GM23338 (cell line): Measurements from ENCODE around the gene CES1. TPM values are rescaled to one million over a fixed set of nuclear protein-coding genes. Genes with fewer than 3 reads are reported as not detected.
"Not testable (repeated sequence)": the region's sequence is repeated elsewhere in the genome, so short reads cannot be mapped to it uniquely, and the experiment has no call there.

Experiments used
- ATAC-seq: fragments of 200-7000 bp; cut with Tn5 transposase; 3 replicates; pipeline ENCODE4 v1.9.1; 2020
- DNase-seq: peaks from one replicate; pipeline ENCODE4 v3.0.0-alpha.2; 2015; ENCODE audit warnings: low spot score
- H2AFZ ChIP-seq: fragments of 200-600 bp; sonication (generic); 2 replicates; pipeline ENCODE4 v1.8.0; 2016; ENCODE audit warnings: antibody characterized with exemption, mild to moderate bottlenecking, moderate library complexity
- H3F3A ChIP-seq: fragments of 200-600 bp; sonication (generic); replicated peaks from 2 replicates; pipeline ENCODE4 v1.8.0; 2017; ENCODE audit warnings: antibody characterized with exemption, mixed run types, low read depth
- H3K27ac ChIP-seq: fragments of 200-600 bp; sonication (generic); 2 replicates; pipeline ENCODE4 v1.6.1; 2016; ENCODE audit warnings: low read depth
- H3K27me3 ChIP-seq: fragments of 200-600 bp; sonication (generic); 2 replicates; pipeline ENCODE4 v1.8.0; 2016; ENCODE audit warnings: mild to moderate bottlenecking, mixed run types, moderate library complexity; ENCODE audit not compliant: insufficient read depth
- H3K36me3 ChIP-seq: fragments of 200-600 bp; sonication (generic); 2 replicates; pipeline ENCODE4 v1.8.0; 2016; ENCODE audit warnings: mild to moderate bottlenecking; ENCODE audit not compliant: insufficient read depth
- H3K4me1 ChIP-seq: fragments of 200-600 bp; sonication (generic); 2 replicates; pipeline ENCODE4 v1.8.0; 2016; ENCODE audit warnings: mild to moderate bottlenecking, moderate library complexity; ENCODE audit not compliant: insufficient read depth
- H3K4me2 ChIP-seq: fragments of 200-600 bp; sonication (generic); 2 replicates; pipeline ENCODE4 v1.7.1; 2017; ENCODE audit warnings: mixed run types
- H3K4me3 ChIP-seq: fragments of 200-600 bp; sonication (generic); 2 replicates; pipeline ENCODE4 v1.6.1; 2016; ENCODE audit warnings: mixed run types
- H3K79me2 ChIP-seq: fragments of 200-600 bp; sonication (generic); replicated peaks from 2 replicates; pipeline ENCODE4 v1.8.0; 2017; ENCODE audit warnings: mild to moderate bottlenecking; ENCODE audit not compliant: insufficient read depth
- H3K9me2 ChIP-seq: fragments of 200-600 bp; sonication (generic); 2 replicates; pipeline ENCODE4 v1.8.0; 2017; ENCODE audit not compliant: insufficient read depth
- H4K20me1 ChIP-seq: fragments of 200-600 bp; sonication (generic); replicated peaks from 2 replicates; pipeline ENCODE4 v1.8.0; 2017; ENCODE audit warnings: mild to moderate bottlenecking; ENCODE audit not compliant: insufficient read depth
- H3K27ac Mint-ChIP-seq: 2 replicates; pipeline ENCODE4 v1.8.0; 2020; ENCODE audit warnings: inconsistent platforms, mild to moderate bottlenecking, moderate library complexity, mixed read lengths
- H3K27me3 Mint-ChIP-seq: 3 replicates; pipeline ENCODE4 v1.8.0; 2022; ENCODE audit warnings: low read depth, mild to moderate bottlenecking, moderate library complexity, mixed read lengths, inconsistent platforms; ENCODE audit not compliant: insufficient read depth, poor library complexity
- H3K36me3 Mint-ChIP-seq: 3 replicates; pipeline ENCODE4 v1.8.0; 2021; ENCODE audit warnings: low read depth, mild to moderate bottlenecking, inconsistent platforms, moderate library complexity, mixed read lengths
- H3K4me1 Mint-ChIP-seq: 3 replicates; pipeline ENCODE4 v1.8.0; 2020; ENCODE audit warnings: mild to moderate bottlenecking, inconsistent platforms, mixed read lengths
- H3K4me3 Mint-ChIP-seq: 3 replicates; pipeline ENCODE4 v1.8.0; 2021; ENCODE audit warnings: moderate library complexity, mild to moderate bottlenecking, inconsistent platforms, mixed read lengths
- H3K9me3 Mint-ChIP-seq: 3 replicates; pipeline ENCODE4 v1.8.0; 2020; ENCODE audit warnings: moderate library complexity, mild to moderate bottlenecking, inconsistent platforms, mixed read lengths
- STAT1 ChIP-seq: IDR thresholded peaks from one replicate; pipeline ENCODE4 v1.6.1; 2016; ENCODE audit warnings: antibody characterized with exemption; ENCODE audit not compliant: unreplicated experiment
- polyA plus RNA-seq: library from polyadenylated mRNA; unstranded; fragments of >200 nt; fragmentation: Nextera tagmentation; extraction: Ambion mirVana; gene quantifications from 2 replicates; pipeline ENCODE4 v1.2.1, GENCODE V29; 2016
- total RNA-seq: library from RNA; depleted of rRNA; stranded (reverse); fragments of >200 nt; shearing (Covaris generic); gene quantifications from 2 replicates; pipeline ENCODE4 v1.2.3, GENCODE V29; 2014
- TF ChIP-seq, protein P1 (sequence below): fragments of 250-450 bp; sonication (Bioruptor Pico); IDR thresholded peaks from 2 replicates; pipeline ENCODE4 v1.5.0; 2020; ENCODE audit warnings: mild to moderate bottlenecking, moderate library complexity

Gene CES1
- total and polyA plus RNA-seq, 2 experiments from 2014 or later, result 1.5 TPM; not detected in 1

DNA sequence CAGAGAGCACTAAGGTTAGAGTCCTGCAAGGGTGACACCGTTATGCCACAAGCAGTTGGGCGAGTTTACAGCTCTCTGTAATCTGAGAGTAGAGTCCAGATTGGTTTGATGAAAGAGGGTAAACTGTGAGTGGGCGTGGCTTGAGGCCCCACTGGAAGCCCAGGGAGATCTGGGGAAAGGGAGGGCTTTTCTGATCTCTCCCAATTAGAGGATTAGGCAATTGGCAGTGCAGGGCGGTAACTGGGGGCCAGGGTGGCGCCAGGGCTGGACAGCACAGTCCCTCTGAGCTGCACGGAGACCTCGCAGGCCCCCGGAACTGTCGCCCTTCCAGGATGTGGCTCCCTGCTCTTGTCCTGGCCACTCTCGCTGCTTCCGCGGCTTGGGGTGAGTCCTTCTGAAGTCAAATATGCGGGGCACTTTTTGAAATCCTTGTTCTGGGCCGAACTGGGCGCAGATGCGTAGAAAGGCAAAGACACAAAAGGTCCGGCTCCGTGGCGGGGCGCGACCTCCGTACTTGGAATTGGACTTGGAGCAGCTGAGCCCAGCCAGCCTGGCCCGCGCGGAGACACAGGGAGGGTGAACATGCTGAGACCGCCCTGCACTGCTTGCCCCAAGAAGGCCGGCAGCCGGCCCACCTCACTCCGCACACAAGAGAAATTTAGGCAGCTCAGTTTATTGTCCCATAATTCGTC, 72.4 kb downstream of the CES1 start (continued):
- TF ChIP-seq, protein P1, sequence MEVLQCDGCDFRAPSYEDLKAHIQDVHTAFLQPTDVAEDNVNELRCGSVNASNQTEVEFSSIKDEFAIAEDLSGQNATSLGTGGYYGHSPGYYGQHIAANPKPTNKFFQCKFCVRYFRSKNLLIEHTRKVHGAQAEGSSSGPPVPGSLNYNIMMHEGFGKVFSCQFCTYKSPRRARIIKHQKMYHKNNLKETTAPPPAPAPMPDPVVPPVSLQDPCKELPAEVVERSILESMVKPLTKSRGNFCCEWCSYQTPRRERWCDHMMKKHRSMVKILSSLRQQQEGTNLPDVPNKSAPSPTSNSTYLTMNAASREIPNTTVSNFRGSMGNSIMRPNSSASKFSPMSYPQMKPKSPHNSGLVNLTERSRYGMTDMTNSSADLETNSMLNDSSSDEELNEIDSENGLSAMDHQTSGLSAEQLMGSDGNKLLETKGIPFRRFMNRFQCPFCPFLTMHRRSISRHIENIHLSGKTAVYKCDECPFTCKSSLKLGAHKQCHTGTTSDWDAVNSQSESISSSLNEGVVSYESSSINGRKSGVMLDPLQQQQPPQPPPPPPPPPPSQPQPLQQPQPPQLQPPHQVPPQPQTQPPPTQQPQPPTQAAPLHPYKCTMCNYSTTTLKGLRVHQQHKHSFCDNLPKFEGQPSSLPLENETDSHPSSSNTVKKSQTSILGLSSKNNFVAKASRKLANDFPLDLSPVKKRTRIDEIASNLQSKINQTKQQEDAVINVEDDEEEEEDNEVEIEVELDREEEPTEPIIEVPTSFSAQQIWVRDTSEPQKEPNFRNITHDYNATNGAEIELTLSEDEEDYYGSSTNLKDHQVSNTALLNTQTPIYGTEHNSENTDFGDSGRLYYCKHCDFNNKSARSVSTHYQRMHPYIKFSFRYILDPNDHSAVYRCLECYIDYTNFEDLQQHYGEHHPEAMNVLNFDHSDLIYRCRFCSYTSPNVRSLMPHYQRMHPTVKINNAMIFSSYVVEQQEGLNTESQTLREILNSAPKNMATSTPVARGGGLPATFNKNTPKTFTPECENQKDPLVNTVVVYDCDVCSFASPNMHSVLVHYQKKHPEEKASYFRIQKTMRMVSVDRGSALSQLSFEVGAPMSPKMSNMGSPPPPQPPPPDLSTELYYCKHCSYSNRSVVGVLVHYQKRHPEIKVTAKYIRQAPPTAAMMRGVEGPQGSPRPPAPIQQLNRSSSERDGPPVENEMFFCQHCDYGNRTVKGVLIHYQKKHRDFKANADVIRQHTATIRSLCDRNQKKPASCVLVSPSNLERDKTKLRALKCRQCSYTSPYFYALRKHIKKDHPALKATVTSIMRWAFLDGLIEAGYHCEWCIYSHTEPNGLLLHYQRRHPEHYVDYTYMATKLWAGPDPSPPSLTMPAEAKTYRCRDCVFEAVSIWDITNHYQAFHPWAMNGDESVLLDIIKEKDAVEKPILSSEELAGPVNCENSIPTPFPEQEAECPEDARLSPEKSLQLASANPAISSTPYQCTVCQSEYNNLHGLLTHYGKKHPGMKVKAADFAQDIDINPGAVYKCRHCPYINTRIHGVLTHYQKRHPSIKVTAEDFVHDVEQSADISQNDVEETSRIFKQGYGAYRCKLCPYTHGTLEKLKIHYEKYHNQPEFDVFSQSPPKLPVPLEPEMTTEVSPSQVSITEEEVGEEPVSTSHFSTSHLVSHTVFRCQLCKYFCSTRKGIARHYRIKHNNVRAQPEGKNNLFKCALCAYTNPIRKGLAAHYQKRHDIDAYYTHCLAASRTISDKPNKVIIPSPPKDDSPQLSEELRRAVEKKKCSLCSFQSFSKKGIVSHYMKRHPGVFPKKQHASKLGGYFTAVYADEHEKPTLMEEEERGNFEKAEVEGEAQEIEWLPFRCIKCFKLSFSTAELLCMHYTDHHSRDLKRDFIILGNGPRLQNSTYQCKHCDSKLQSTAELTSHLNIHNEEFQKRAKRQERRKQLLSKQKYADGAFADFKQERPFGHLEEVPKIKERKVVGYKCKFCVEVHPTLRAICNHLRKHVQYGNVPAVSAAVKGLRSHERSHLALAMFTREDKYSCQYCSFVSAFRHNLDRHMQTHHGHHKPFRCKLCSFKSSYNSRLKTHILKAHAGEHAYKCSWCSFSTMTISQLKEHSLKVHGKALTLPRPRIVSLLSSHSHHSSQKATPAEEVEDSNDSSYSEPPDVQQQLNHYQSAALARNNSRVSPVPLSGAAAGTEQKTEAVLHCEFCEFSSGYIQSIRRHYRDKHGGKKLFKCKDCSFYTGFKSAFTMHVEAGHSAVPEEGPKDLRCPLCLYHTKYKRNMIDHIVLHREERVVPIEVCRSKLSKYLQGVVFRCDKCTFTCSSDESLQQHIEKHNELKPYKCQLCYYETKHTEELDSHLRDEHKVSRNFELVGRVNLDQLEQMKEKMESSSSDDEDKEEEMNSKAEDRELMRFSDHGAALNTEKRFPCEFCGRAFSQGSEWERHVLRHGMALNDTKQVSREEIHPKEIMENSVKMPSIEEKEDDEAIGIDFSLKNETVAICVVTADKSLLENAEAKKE (CRISPR knock-in tag), result no peak
- TF ChIP-seq STAT1, result no peak

DNA sequence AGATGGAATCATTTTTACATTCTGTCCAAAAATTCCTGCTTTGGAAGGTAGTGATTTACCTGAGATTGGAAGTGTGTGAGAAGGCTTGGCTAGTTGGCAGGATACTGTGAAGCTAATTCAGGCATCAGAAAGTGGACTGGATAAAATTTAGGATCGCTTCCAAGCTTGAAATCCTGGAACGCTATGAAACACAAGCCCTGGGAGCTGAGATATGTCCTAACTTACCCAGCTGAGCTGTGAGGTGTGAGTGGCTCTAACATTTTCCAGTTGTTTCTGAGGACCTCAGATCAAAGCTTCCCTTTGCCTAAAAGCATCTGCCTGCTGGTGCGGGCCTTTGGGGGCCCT, 73.0 kb downstream of the CES1 start:
- peak overlapping the region; percentile 57; the same call in 1 of the 2 replicates for H3K4me3 ChIP-seq
- not testable (repeated sequence) for H3K9me2 ChIP-seq, H3K79me2 ChIP-seq, H3K27ac ChIP-seq, H3K27ac Mint-ChIP-seq, H3K9me3 Mint-ChIP-seq, DNase-seq, H3F3A ChIP-seq, H3K4me1 Mint-ChIP-seq, H3K36me3 ChIP-seq, ATAC-seq, H3K4me1 ChIP-seq, H4K20me1 ChIP-seq, H3K36me3 Mint-ChIP-seq, H2AFZ ChIP-seq
- peak overlapping the region; percentile 75; the same call in 1 of the 2 replicates for H3K4me2 ChIP-seq
- H3K27me3 Mint-ChIP-seq, result peaks cover 41% of the 10 kb centered on the region
- H3K4me3 Mint-ChIP-seq, result peak overlapping the region; percentile 75
- H3K27me3 ChIP-seq, result peaks cover 25% of the 10 kb centered on the region

DNA sequence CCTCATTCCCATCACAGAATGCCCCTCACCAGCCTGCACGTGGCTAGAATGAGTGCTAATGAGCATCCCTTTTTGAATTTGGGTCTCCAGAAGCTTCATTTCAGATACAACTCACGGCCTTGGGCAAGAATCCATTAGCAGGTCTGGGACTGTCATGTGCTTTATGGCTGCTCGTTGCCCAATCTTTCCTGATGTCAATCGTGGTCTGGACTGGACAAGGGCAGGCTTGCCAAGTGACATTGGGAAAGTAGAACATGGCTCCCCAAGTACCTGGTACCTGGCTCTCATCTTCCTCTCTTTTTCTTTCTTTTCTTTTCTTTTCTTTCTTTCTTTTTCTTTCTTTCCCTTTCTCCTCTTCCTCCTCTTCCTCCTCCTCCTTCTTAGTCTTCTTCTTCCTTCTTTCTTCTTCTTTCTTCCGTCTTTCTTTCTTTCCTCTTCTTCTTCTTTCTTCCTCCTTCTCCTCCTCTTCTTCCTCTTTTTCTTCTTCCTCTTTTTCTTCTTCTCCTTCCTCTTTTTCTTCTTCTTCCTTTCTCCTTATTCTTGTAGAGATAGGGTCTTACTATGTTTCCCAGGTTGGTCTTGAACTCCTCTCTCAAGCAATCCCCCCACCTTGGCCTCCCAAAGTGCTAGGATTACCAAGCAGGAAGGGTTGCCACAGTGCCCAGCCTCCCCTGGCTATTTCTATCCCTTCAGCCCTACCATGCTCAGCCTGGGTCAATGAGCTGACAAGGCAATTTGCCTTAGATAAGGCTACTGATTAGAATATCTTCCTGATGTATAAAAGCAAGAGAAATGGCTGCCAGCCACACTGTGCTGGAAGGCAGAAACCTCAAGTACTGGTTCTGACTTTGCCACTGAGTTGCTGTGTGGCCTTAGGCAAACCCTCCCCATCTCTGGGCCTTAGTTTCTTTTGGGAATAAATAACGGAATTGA, 75.0 kb downstream of the CES1 start:
- Mint-ChIP-seq H3K27me3 (peaks cover 47% of the 10 kb centered on the region), H3K36me3 (peaks cover 16% of the 10 kb centered on the region), H3K9me3 (peaks cover 17% of the 10 kb centered on the region)
- H3K4me1 ChIP-seq, H3K79me2 ChIP-seq, H3K27ac Mint-ChIP-seq, H2AFZ ChIP-seq, H3K4me3 Mint-ChIP-seq, H3K36me3 ChIP-seq, H3F3A ChIP-seq, H3K4me3 ChIP-seq, H3K9me2 ChIP-seq, H4K20me1 ChIP-seq, H3K27ac ChIP-seq, ATAC-seq, DNase-seq, H3K4me2 ChIP-seq, H3K4me1 Mint-ChIP-seq: not testable (repeated sequence)
- H3K27me3 ChIP-seq, result peaks cover 25% of the 10 kb centered on the region
